Suppressor macrophage treated with lipopolysaccharide for 1 hour (primary cell): ENCODE data around the gene RBFOX1.

Source experiments
- DNase-seq, 3 donors: peaks; one replicate each; pipeline ENCODE4 v3.0.0-alpha.2; 2020 to 2022

The RBFOX1 gene

DNA sequence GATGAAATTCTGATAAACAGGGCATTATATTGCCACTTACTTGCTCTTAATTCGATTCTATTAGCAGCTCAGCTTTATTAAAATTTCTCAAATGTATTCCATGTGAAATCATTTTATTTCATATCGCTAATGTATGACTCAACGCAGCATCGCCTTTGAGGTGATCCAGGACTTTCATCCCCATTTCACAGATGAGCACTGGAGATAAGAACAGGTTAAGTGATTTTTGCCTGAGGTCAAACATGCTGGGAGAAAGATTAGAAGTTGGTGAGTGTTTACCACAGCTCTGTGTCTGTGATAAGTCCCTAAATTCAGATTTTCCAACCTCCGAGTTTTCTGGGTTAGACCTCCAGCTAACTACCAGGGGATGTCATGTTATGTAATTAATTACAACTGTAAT lies 43.6 kb downstream of the RBFOX1 start:
- no peak for DNase-seq

DNA sequence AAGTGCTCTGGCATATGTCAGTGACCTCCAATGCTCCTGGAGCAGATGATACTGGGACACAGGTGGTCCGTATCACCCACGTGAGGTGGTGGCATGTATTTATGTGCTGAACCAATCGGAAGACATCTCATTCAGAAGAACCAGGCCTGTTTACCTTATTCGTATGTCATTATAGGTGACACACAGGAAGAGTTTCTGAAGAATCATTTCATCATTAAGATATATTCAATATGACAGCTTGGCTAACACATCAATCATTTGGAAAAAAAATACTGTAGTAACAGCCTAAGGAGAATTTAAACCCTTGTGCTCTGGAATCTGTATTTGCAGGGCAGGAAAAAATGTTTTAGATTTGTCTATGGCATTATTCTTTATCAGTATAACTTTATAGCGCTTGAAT lies 44.6 kb downstream of the RBFOX1 start:
- no peak for DNase-seq

DNA sequence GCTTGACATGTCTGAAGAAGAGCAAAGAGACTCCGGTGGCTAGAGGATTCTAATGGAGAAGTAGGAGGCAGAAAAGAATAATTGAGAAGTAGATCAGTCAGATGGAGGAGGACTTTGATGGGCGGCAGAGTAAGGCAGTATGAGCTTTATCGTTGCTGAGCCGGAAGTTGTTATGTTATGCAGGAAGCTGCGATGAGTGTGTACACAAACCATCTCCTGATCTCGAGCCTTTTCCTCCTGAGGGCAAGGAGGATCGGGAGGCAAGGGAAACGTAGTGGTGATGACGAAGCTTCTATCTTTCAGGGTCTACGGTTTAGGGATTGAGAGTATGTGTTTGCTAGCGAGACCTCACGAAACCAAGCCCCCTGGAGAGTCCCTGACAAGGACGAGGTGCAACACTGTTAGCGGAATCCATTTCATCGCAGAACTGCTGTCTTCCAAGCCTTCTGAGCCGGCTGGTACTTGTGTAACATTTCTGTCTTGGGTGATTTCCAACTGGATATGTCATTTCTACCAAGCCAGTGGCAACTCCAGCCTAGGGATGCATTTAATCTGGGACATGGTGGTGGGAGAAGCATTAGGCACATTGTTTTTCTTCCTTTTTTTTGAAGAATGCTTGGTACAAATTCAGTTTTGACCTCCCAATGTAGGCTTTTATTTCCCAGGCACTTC lies 45.5 kb downstream of the RBFOX1 start:
- DNase-seq, result no peak

DNA sequence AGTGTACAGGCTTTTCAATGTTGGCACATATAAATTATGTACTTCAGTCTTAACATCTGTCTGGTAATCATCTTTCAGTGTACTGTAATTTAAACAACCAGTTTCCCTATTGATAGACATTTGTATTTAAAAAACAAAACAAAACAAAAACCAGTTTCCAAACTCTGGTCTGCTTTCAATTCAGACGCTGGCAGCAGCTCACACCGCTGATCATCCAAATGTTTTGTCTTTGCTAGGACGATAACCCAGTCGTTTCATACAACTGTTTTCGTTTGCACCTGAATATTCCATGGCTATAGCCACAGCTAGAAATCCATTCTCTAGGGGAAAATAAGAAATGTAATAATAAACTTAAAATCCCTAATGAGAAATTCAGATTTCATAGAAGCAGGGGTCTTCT lies 47.8 kb downstream of the RBFOX1 start:
- DNase-seq, result no peak

DNA sequence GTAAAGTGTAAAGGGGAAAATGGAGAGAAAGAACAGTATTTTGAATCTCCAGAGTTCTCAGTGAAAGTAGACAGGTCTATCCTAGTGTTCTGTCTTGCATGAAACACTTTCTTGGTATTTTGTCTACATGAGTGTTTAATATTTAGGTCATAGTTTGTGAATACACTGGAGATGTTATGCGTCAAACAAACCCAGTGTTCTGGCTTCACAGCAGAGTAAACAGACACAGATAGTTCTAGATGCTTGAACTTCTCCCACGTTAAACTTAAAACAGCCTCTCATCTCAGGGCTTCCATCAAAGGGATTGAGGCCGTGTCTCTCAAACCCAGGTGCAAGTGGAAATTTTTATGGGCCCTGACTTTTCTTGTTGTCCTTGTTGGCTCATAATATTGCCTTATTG lies 48.3 kb downstream of the RBFOX1 start:
- no peak for DNase-seq

DNA sequence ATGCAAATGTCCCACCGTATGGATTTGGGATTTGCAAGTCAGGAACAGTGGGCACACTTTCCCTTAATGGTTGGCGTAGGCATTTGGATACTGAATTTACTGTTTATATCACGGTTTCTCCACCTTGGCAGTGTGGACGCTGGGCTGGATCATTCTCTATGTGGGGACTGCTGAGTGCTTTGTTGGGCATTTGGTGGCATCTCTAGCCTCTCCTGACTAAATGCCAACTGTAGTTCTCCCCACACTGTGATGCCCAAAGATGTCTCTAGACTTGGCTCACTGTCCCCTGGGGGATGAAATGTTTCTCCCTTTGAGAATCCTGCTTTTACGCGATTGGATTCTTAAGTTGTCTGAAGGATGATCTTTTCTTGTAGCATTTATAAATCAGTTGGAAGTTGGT lies 49.0 kb downstream of the RBFOX1 start:
- no peak for DNase-seq

DNA sequence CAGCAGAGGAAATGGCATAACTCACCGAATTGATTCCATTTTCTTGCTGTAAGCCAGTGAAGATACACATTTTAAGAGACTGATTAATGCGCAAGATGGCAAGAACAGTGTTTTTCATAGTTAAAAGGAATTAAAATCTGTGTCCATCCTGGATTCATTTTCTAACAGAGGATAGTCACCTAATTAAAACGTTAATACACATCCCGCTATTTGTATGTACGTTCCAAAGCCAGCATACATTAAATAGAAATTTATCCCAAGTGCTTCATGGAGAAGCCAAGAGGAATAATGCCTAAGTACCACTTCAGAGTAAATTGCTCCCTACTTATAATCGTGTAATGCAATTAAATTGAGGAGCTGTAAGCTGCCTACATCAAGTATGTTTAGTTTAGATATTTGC lies 49.9 kb downstream of the RBFOX1 start:
- no peak for DNase-seq

DNA sequence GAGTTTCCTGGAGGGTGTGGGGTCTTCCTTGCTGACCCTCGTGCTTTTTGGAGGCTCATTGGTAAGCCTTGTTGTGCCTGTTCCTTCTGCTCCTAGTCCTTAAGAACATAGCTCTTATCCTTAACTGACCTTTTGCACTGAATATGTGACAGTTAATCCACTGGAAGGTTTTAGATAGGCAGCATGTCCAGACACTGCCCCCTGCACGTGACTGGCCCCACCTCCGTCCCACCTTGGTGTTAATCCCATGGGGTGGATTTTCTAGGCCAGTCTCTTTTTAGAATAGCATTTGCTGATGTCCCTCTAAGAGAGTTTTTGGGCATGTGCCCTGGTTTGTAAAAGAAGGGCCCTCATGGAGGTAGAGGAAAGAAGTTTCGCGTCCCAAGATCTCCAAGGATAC lies 58.3 kb downstream of the RBFOX1 start:
- no peak for DNase-seq

DNA sequence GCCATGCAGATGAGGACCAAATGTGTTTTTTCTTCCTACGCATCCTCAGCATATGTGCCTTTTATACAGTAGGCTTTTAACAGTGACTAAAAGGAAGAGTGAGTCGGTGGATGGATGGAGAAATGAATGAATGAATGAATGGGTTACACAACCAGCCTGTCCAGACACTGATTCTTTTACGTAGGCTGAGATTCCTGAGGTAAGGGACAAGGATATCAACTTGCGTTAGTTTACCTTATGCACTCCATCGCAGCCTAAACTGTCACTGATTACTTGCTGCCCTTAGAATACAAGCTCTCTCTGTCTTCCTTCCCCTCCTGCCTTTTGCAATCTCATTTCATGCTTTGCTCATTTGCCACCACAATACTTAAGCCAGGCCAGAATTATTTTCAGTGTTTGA lies 59.0 kb downstream of the RBFOX1 start:
- DNase-seq, result no peak

DNA sequence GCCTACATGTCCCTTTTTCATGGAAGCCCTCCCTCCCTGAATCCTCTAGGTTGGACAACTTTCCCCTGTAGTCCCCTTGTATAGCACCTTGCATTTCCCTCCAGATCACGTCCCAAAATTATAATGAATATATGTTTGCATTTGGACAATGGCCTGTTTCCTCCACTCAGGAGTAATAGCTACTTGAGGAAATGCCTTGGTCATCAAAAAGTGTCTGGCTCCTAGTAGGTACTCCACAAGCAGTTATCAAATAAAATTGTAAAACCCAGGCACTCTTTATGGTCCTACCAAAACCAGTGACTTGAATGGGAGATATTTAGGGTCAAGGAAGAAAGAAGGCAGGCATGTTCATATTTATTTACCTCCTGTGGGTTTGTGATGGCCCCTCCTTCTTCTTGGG lies 59.6 kb downstream of the RBFOX1 start:
- no peak for DNase-seq

DNA sequence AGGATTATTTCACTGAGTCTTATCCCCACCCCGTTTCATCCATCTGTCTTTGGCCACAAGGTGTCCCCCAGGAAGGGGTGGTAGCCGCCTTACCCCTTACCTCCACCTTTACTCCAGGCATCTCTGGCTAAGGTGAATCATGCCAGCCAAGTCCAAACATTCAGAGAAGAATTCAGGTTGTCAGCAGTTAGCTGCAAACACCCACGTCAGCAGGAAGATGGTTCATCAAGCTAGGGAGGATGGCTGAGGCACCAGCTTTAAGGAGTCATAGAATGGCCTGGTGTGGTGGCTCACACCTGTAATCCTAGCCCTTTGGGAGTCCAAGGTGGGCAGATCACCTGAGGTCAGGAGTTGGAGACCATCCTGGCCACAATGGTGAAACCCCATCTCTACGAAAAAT lies 61.0 kb downstream of the RBFOX1 start:
- DNase-seq, result no peak

DNA sequence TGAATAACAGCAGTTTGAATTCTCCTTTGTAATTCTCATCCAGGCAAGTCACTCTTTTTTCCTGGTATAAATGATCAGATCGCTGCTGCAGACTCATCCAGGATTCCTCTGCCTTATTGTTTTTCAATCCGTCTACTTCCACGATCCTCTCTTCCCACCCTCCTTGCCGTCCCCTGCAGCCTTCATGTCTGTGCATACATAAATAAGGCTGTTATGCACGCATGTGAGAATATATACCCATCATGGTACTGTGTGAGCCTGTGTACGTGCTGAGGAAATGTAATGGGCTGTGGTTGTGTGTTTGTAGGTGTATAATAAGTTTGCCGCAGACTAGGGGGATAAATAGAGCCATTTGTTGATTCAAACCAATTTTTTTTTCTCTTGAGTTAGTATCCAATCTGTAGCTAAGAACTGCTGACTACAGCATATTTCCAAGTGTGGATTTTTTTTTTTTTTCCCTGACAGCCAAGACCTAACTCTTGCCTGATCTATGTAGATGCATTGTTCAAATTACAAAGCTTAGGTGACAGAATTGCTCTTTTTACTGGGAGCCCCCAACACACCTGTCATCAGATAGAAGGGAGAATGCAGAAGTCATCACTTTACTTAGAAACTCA lies 62.2 kb downstream of the RBFOX1 start:
- no peak for DNase-seq

DNA sequence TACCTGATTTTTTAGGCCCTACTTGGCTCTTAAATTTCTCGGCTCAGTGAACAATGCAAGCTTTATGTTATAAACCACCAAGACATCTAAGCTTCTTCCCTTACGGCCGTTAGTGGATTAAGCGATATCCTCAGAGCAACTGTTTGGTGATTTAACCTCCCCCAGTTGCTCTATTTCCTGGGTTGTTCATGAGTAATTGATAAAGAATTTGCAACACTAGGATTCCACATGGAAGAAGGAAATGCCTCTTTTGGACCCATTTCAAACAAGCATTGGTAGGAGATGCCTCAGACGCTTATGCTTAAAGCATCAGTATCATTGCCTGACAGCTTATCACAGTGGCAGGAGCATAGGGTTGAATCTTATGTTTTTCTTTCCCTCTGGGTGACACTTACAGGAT lies 65.3 kb downstream of the RBFOX1 start:
- DNase-seq, result no peak

DNA sequence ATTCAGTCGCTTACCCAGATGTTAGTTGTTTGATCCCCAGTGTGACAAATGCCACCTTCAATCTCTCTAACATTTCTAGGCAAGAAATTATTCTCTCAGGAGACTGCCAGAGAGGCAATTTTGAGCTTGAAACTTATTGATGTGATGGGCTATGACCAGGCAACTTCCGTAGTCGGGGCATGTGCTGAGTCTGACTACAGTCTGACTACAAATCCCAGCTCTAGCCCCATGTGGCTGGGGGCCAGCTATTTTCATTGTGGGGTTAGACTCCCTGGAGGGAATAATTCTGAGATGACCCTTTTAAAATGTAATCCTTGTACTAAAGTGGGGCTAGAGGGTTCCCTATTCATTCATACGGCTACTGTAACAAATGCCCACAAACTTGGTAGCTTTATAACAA lies 65.9 kb downstream of the RBFOX1 start:
- DNase-seq, result no peak

DNA sequence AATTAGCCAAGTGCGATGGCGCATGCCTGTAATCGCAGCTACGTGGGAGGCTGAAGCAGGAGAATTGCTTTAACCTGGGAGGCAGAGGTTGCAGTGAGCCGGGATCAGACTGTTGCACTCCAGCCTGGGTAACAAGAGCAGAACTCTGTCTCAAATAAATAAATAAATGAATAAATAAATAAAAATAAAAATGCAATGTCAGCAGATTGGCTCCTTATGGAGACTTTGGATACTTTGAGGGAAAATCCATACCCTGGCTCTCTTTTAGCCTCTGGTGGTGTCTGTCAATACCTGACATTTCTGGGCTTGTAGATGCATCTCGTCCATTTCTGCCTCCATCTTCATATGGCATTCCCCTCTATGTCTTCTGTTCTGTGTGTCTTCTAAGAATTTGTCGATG lies 66.7 kb downstream of the RBFOX1 start:
- no peak for DNase-seq

DNA sequence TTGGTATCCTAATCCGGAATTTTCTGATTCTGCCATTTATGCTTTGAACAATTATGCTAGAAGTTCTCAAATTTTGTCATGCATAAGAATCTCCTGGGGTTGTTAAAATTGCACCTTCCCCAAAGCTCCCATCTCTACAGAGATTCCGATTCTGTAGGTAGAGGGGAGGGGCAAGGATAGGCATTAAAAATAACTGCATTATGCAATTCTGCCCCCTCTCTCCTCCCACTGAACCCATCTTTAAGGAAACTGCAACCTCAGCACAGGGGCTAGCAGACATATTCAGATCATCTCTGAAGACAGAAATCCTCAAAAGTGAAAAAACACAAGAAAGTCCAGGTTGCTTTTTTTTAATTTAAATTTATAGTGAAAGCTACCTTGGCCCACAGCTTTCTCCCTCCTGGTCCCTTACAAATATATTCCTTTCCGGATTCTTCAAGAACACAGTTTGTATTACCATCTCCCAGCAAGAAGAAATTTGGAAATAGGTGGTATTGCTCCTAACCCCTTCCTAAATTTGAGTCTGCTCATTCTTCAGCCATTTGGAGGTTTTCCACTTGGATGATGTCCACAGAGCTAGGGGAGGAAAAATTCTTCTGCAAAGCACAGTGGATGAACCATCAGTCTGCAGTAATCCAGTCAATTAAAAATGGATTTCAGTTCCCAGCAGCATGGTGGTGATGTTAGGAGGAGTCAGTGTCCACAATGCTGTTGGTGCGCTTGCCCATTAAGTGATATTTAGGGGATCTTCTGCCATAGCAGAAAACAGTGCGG lies 67.7 kb downstream of the RBFOX1 start:
- no peak for DNase-seq

DNA sequence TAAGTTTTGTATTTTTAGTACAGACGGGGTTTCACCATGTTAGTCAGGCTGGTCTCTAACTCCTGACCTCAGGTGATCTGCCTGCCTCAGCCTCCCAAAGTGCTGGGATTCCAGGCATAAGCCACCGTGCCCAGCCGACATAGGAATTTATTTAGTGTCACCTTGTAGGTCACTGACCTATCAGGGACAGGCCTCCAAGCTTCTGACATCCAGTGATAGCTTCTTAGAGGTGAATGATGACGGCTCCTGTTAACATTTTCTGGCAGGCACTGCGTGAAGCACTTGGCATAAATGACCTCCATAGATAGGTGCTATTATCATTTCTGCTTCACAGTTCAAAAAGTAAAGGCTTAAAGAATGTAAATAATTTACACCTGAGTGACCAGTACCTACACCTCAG lies 71.6 kb downstream of the RBFOX1 start:
- DNase-seq, result no peak

DNA sequence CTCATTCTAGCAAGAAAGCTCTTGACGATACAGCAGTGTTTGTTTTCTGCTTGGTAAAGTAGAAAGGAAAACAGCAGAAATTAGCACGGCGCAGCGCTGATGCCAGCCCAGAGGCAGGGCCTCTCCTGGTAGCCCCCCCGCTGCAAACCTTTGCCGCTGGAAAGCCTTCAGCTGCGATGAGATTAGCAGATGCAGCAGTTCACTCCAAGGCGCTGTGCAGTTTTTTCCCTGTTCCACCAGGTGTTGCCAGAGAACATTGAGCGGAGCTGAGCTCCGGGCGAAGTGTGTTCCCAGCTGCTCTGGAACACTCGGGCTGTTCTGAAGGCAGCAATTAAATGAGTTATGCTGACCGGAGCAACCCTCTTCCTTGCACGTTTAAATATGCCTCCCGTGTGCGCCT lies 72.5 kb downstream of the RBFOX1 start:
- no peak for DNase-seq

DNA sequence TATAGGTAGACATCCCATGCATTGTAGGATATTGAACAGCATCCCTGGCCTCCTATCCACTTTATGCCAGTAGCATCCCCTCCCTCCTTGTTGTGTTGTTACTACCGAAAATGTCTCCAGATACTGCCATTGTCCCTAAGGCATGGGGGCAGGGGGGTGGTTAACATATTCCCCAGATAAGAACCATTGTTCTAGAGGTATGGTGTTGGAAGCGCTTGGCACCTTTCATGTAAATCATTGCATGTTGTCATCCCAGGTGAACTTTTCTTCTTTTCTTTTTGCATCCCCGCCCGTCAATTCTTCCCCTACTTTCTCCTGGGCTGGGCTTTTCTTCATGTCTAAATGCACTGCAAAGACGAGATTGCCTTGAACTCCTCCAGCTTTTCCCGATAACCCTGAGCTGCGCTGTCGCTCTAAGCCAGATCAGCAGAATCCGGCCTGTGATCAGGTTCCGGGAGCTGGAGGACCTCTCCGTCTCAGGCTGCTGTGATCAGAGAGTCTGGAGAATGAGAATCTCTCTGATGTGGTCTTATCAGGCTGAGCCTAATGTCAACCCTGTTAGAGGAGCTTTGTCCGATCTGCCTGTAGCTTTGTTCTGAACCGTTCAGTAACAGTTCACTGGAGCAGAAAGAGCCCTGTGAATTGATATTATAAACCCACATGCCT lies 76.2 kb downstream of the RBFOX1 start:
- no peak for DNase-seq

DNA sequence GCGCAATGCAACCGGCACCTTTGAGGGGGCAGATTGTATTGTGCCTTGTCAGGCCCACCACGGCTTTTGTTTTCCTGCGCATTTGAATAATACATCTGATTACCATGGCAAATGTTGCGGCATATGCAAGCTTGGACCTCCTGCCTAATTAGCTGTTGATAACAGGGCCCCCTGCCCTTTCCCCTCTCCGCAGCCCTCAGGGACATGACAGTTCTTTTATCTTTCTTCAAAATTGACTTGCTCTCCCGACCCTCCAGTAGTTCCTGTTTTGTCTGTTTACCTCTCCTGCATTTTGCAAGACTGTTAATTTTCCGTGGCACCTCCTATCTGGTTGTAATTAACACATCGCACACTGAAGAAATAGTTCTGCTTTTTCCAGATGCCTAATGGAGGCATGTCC lies 86.8 kb downstream of the RBFOX1 start:
- DNase-seq, result no peak

DNA sequence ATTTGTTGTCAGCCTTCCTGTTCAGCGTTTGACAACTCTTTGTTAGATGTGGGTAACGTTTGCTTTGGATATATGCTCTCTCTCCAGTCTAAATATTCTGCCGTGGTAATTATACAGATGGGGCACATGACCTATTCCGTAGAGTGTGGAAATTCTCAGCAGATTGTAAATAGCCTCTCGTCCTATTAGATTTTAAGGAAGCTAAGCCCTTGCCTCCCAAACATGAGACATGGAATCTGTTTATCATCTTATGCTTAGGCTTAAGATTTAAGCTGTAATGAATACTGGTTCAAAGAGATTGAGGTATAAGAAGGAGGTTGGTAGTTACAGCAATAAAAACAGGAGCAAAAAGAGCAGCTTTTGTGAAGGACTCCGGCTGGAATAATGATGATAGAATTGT lies 87.4 kb downstream of the RBFOX1 start:
- DNase-seq, result no peak

DNA sequence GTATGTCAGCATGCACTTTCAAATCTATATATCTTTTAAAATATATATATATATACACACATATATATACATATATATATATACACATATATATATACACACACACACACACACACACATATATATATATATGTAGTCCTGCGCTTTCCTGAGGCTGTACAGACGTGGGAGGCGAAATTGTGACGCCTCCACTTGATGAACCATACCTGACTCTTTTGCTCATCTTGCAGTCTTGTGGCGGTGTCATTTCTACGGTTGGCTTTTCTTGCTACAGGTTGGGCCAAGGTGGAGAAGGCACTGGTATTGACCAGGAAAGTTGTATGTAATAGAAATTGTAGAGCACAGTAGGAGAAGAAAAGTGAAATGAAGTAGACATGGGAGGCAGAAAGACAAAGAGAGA lies 88.2 kb downstream of the RBFOX1 start:
- no peak for DNase-seq

DNA sequence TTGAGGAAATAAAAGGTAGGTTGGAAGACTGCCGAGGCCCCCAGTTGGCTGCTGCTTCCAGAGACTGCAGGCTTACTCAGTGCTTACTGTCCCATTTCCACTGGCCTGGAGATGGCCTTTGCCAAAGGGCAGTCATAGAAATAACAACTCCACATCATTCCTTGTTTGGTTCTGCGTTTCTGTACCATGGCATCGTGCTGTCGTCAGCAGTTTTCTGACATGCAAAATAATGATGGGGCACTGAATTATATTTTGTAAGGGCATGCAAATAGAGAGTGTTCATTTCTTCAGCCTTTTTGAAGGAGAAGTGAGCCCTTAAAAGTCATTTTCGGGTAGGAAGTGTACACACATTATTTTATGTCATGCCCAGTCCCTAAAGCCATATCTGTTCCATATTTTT lies 88.9 kb downstream of the RBFOX1 start:
- no peak for DNase-seq
